Liver (tissue), 9 donors: ENCODE measurements around the gene GCN1. TPM values are rescaled to one million over a fixed set of nuclear protein-coding genes. Genes with fewer than 3 reads are reported as not detected.

ENCODE experiments used
- DNase-seq: peaks from one replicate; pipeline ENCODE4 v3.0.0-alpha.2; 2017; ENCODE audit warnings: low spot score
- H3K27ac ChIP-seq, 2 donors: one replicate each; pipeline ENCODE4 v1.7.0; 2013; ENCODE audit warnings: inconsistent platforms in 2 of 2, low read length in 2 of 2, control low read depth in 1 of 2, low read depth in 1 of 2, mild to moderate bottlenecking in 1 of 2
- H3K27me3 ChIP-seq, 4 donors: one replicate each; pipeline versions ENCODE4 v1.6.1 to v1.7.0; 2013; ENCODE audit warnings: low read length in 3 of 4, inconsistent platforms in 1 of 4, mild to moderate bottlenecking in 1 of 4, moderate library complexity in 1 of 4; ENCODE audit not compliant: control insufficient read depth in 4 of 4, insufficient read depth in 4 of 4
- H3K36me3 ChIP-seq, 4 donors: one replicate each; pipeline versions ENCODE4 v1.6.1 to v1.7.0; 2013; ENCODE audit warnings: low read length in 3 of 4, mild to moderate bottlenecking in 3 of 4, low read depth in 1 of 4, moderate library complexity in 1 of 4; ENCODE audit not compliant: control insufficient read depth in 4 of 4, insufficient read depth in 3 of 4
- H3K4me1 ChIP-seq, 4 donors: one replicate each; pipeline versions ENCODE4 v1.6.1 to v1.7.0; 2013; ENCODE audit warnings: low read length in 3 of 4, mild to moderate bottlenecking in 3 of 4, moderate library complexity in 1 of 4; ENCODE audit not compliant: control insufficient read depth in 4 of 4, insufficient read depth in 4 of 4
- H3K4me3 ChIP-seq, 3 donors: one replicate each; pipeline versions ENCODE4 v1.6.1 to v1.7.0; 2013; ENCODE audit warnings: low read length in 3 of 3, control low read depth in 1 of 3, low read depth in 1 of 3, mild to moderate bottlenecking in 1 of 3
- H3K9ac ChIP-seq, 2 donors: one replicate each; pipeline ENCODE4 v1.7.0; 2013; ENCODE audit warnings: low read length in 2 of 2, mild to moderate bottlenecking in 2 of 2, moderate library complexity in 2 of 2, control low read depth in 1 of 2, low read depth in 1 of 2
- H3K9me3 ChIP-seq, 4 donors: one replicate each; pipeline versions ENCODE4 v1.6.1 to v1.7.0; 2013; ENCODE audit warnings: low read length in 3 of 4; ENCODE audit not compliant: control insufficient read depth in 4 of 4
- ATF3 ChIP-seq: IDR thresholded peaks from 2 replicates; pipeline ENCODE4 v1.6.1; 2016; ENCODE audit warnings: antibody characterized with exemption
- CTCF ChIP-seq: fragments of 150-350 bp; IDR thresholded peaks from 2 replicates; pipeline ENCODE4 v1.5.1; 2017; ENCODE audit warnings: improper control_type of control experiment, low read depth, low read length; ENCODE audit not compliant: missing input control
- EGR1 ChIP-seq, 2 donors: IDR thresholded peaks; 2 replicates each; pipeline ENCODE4 v1.6.1; 2016 to 2018; ENCODE audit warnings: antibody characterized with exemption in 2 of 2, low read depth in 2 of 2
- FOXA1 ChIP-seq: IDR thresholded peaks from 2 replicates; pipeline ENCODE4 v1.6.1; 2016; ENCODE audit warnings: antibody characterized with exemption
- FOXA2 ChIP-seq: IDR thresholded peaks from 2 replicates; pipeline ENCODE4 v1.6.1; 2016; ENCODE audit warnings: antibody characterized with exemption
- HNF4A ChIP-seq, 2 donors: conservative IDR thresholded peaks; 2 replicates each; pipeline ENCODE4 v1.6.1; 2016; ENCODE audit warnings: antibody characterized with exemption in 2 of 2, mild to moderate bottlenecking in 2 of 2
- HNF4G ChIP-seq: IDR thresholded peaks from 2 replicates; pipeline ENCODE4 v1.6.1; 2016; ENCODE audit warnings: antibody characterized with exemption
- JUND ChIP-seq, 2 donors: IDR thresholded peaks; 2 replicates each; pipeline ENCODE4 v1.6.1; 2016; ENCODE audit warnings: antibody characterized with exemption in 2 of 2
- MAX ChIP-seq: IDR thresholded peaks from 2 replicates; pipeline ENCODE4 v1.6.1; 2016; ENCODE audit warnings: antibody characterized with exemption
- NR2F2 ChIP-seq: IDR thresholded peaks from 2 replicates; pipeline ENCODE4 v1.6.1; 2016; ENCODE audit warnings: antibody characterized with exemption
- RAD21 ChIP-seq, 2 donors: IDR thresholded peaks; 2 replicates each; pipeline ENCODE4 v1.6.1; 2016; ENCODE audit warnings: antibody characterized with exemption in 2 of 2, mild to moderate bottlenecking in 2 of 2
- REST ChIP-seq: IDR thresholded peaks from 2 replicates; pipeline ENCODE4 v1.6.1; 2016; ENCODE audit warnings: antibody characterized with exemption, mild to moderate bottlenecking
- RXRA ChIP-seq, 2 donors: IDR thresholded peaks; 2 replicates each; pipeline ENCODE4 v1.6.1; 2017 to 2018; ENCODE audit warnings: antibody characterized with exemption in 2 of 2, mild to moderate bottlenecking in 1 of 2
- SP1 ChIP-seq: IDR thresholded peaks from 2 replicates; pipeline ENCODE4 v1.6.1; 2018; ENCODE audit warnings: antibody characterized with exemption, mild to moderate bottlenecking
- TAF1 ChIP-seq: conservative IDR thresholded peaks from 2 replicates; pipeline ENCODE4 v1.6.1; 2016; ENCODE audit warnings: antibody characterized with exemption, mild to moderate bottlenecking
- ZBTB33 ChIP-seq: IDR thresholded peaks from 2 replicates; pipeline ENCODE4 v1.6.1; 2016; ENCODE audit warnings: antibody characterized with exemption
- WGBS: extraction: QIAGEN DNeasy Blood & Tissue Kit; methylation state at CpG from one replicate; pipeline ENCODE4 v1.1.7; 2013; 5-methylcytosine and 5-hydroxymethylcytosine counted together
- polyA plus RNA-seq, 2 donors: library from polyadenylated mRNA; stranded (reverse) in 1 of 2; unstranded in 1 of 2; fragments of 200-250 nt in 1 of 2; fragments of >200 nt in 1 of 2; fragmentation: Nextera tagmentation in 1 of 2; extraction: Ambion mirVana in 1 of 2; gene quantifications; one replicate each; pipeline versions ENCODE4 v1.2.1 to v1.2.3, GENCODE V29; 2013 to 2015
- total RNA-seq, 2 donors: library from RNA; depleted of rRNA; stranded (reverse); fragments of >200 nt; gene quantifications; one replicate each; pipeline ENCODE4 v1.2.3, GENCODE V29; 2014
- donor health status: healthy.
- donor health status: healthy.
- donor health status: healthy.
- donor health status: healthy.
- donor health status: healthy.

GCN1 gene
- total and polyA plus RNA-seq, 4 donors: 7.3 to 78.6 (median 25.8) TPM

- WGBS: 97% methylated on average over 36 of the region's 36 CpGs
- DNase-seq: no peak
- H3K27me3 ChIP-seq: no peaks in the 10 kb centered on the region
- TF ChIP-seq FOXA1: no peak
- no peak for TF ChIP-seq HNF4G
- no peak for TF ChIP-seq EGR1 (IDR thresholded peaks at IDR 0.05; ENCODE audit: low read depth in 2 of 2)
- no peak for TF ChIP-seq RAD21 (IDR thresholded peaks at IDR 0.05)
- TF ChIP-seq TAF1: no peak
- no peak for TF ChIP-seq MAX
- TF ChIP-seq CTCF: no peak
- no peak for TF ChIP-seq RXRA (IDR thresholded peaks at IDR 0.05)
- no peak for TF ChIP-seq FOXA2
- no peak for TF ChIP-seq ATF3
- no peaks in the 10 kb centered on the region for H3K9me3 ChIP-seq
- H3K36me3 ChIP-seq: peaks cover 9 to 46% (median 14%) of the 10 kb centered on the region in 4 donors
- no peak overlapping the region for H3K27ac ChIP-seq
- no peak overlapping the region for H3K4me3 ChIP-seq
- no peak overlapping the region for H3K9ac ChIP-seq
- peaks cover 0 to 9% (median 3%) of the 10 kb centered on the region in 4 donors for H3K4me1 ChIP-seq
Measured at GRCh38 chr12:120098756-120099470, 95.6 kb downstream of the GCN1 start.

- TF ChIP-seq JUND (IDR thresholded peaks at IDR 0.05) (no peak), SP1 (no peak), MAX (no peak), HNF4G (no peak), HNF4A (conservative IDR thresholded peaks at IDR 0.05) (no peak), ZBTB33 (no peak), NR2F2 (no peak), FOXA1 (no peak), CTCF (no peak), EGR1 (IDR thresholded peaks at IDR 0.05; ENCODE audit: low read depth in 2 of 2) (no peak), TAF1 (no peak), REST (no peak), RXRA (IDR thresholded peaks at IDR 0.05) (no peak)
- no peak for DNase-seq
- no peaks in the 10 kb centered on the region for H3K9me3 ChIP-seq
- peaks cover 0 to 3% (median 2%) of the 10 kb centered on the region in 4 donors for H3K4me1 ChIP-seq
- H3K27me3 ChIP-seq: no peaks in the 10 kb centered on the region
- WGBS: 96% methylated on average over 34 of the region's 34 CpGs
- no peak overlapping the region for H3K4me3 ChIP-seq
- peaks cover 2 to 36% (median 13%) of the 10 kb centered on the region in 4 donors for H3K36me3 ChIP-seq
- no peak overlapping the region for H3K27ac ChIP-seq
- no peak overlapping the region for H3K9ac ChIP-seq
Measured at GRCh38 chr12:120096671-120097202, 97.8 kb downstream of the GCN1 start.
